NCI-H226 (cell line): Measurements from ENCODE around the gene PHYHD1.
"Not testable (repeated sequence)": the region's sequence is repeated elsewhere in the genome, so short reads cannot be mapped to it uniquely, and the experiment has no call there.

Source experiments
- DNase-seq: peaks from one replicate; pipeline ENCODE4 v3.0.0-alpha.2; 2015

The PHYHD1 gene

GRCh38 chr9:128927731-128928411 is 7.1 kb downstream of the PHYHD1 start:
- peak; percentile 18 for DNase-seq

- DNase-seq = no peak
Observed at GRCh38 chr9:128928624-128929023, 7.8 kb downstream of the PHYHD1 start.

GRCh38 chr9:128929560-128929959 is 8.8 kb downstream of the PHYHD1 start:
- no peak for DNase-seq

- DNase-seq = no peak
Observed at GRCh38 chr9:128933731-128934130, 12.9 kb downstream of the PHYHD1 start.

GRCh38 chr9:128936171-128936865 is 15.5 kb downstream of the PHYHD1 start:
- DNase-seq = no peak

GRCh38 chr9:128937310-128938165 is 16.8 kb downstream of the PHYHD1 start:
- DNase-seq = no peak

GRCh38 chr9:128940271-128940921 is 19.6 kb downstream of the PHYHD1 start:
- no peak for DNase-seq

- DNase-seq = no peak
Observed at GRCh38 chr9:128940946-128941755, 20.4 kb downstream of the PHYHD1 start.

- no peak for DNase-seq
Observed at GRCh38 chr9:128943832-128944620, 23.2 kb downstream of the PHYHD1 start.

- not testable (repeated sequence) for DNase-seq
Observed at GRCh38 chr9:128944966-128945365, 24.2 kb downstream of the PHYHD1 start.

- DNase-seq = no peak
Observed at GRCh38 chr9:128945798-128946501, 25.2 kb downstream of the PHYHD1 start.

- DNase-seq = no peak
Observed at GRCh38 chr9:128946571-128947276, 25.9 kb downstream of the PHYHD1 start.

GRCh38 chr9:128947277-128947526 is 26.4 kb downstream of the PHYHD1 start:
- DNase-seq = no peak

GRCh38 chr9:128947527-128948301 is 26.9 kb downstream of the PHYHD1 start, which contains the start of the genes DOLK and NUP188:
Gene DOLK (minus strand): TSS chr9:128947603. CDS start chr9:128947303, 300 bp downstream.
Gene NUP188 (plus strand): TSS chr9:128947699. CDS start chr9:128947720, 21 bp downstream.
- DNase-seq = peak; percentile 82

GRCh38 chr9:128961403-128961802 is 40.6 kb downstream of the PHYHD1 start:
- DNase-seq = not testable (repeated sequence)

- DNase-seq = no peak
Observed at GRCh38 chr9:128969491-128969890, 48.7 kb downstream of the PHYHD1 start.

GRCh38 chr9:128972956-128973355 is 52.2 kb downstream of the PHYHD1 start:
- DNase-seq = peak; percentile 26

- no peak for DNase-seq
Observed at GRCh38 chr9:128979111-128979510, 58.3 kb downstream of the PHYHD1 start.

- DNase-seq = no peak
Observed at GRCh38 chr9:128983536-128983935, 62.8 kb downstream of the PHYHD1 start.
